Mesothelial cell of epicardium (in vitro differentiated cells): ENCODE results near the gene LRRD1. TPM values are rescaled to one million over a fixed set of nuclear protein-coding genes. Genes with fewer than 3 reads are reported as not detected.
A peak's percentile ranks its signal among the peaks of the same experiment; 100 is the strongest.

Experiments
- DNase-seq, 2 experiments: peaks; one replicate each; pipeline ENCODE4 v3.0.0; 2021; ENCODE audit warnings: low spot score in 2 of 2; ENCODE audit not compliant: unreplicated experiment in 2 of 2
- H3K27ac Mint-ChIP-seq: 2 replicates; pipeline ENCODE4 v1.8.0; 2021; ENCODE audit warnings: mixed read lengths
- H3K27me3 Mint-ChIP-seq: 2 replicates; pipeline ENCODE4 v1.8.0; 2021; ENCODE audit warnings: low read depth, mixed read lengths
- H3K36me3 Mint-ChIP-seq: 2 replicates; pipeline ENCODE4 v1.8.0; 2021; ENCODE audit warnings: mixed read lengths
- H3K4me1 Mint-ChIP-seq: 2 replicates; pipeline ENCODE4 v1.8.0; 2021; ENCODE audit warnings: mixed read lengths
- H3K4me3 Mint-ChIP-seq: 2 replicates; pipeline ENCODE4 v1.8.0; 2021; ENCODE audit warnings: mild to moderate bottlenecking, moderate library complexity, mixed read lengths
- H3K9me3 Mint-ChIP-seq: 2 replicates; pipeline ENCODE4 v1.8.0; 2021; ENCODE audit warnings: mixed read lengths
- total RNA-seq: library from RNA; stranded (reverse); gene quantifications from 3 replicates; pipeline ENCODE4 v1.2.1, GENCODE V29; 2021
- TF ChIP-seq, protein P1 (sequence below): fragments of 200-600 bp; sonication (generic); IDR thresholded peaks from one replicate; pipeline ENCODE4 v1.5.0; 2021; ENCODE audit warnings: antibody characterized with exemption; ENCODE audit not compliant: unreplicated experiment

The LRRD1 gene
- total RNA-seq = 0.42 to 0.51 TPM (median 0.50 TPM) in 3 replicates

GRCh38 chr7:92178928-92179924, at the start of gene LRRD1:
TSS of gene LRRD1 (minus strand) at chr7:92179142. CDS start at chr7:92165202, 13,940 bp downstream.
- Mint-ChIP-seq H3K27ac (no peak within 1 kb of the TSS), H3K27me3 (no peaks in the 10 kb centered on the region), H3K36me3 (peaks cover 2% of the 10 kb centered on the region), H3K4me3 (peak within 1 kb of the TSS; percentile 72), H3K9me3 (peaks cover 17% of the 10 kb centered on the region), H3K4me1 (peaks cover 9% of the 10 kb centered on the region)
- TF ChIP-seq, protein P1, sequence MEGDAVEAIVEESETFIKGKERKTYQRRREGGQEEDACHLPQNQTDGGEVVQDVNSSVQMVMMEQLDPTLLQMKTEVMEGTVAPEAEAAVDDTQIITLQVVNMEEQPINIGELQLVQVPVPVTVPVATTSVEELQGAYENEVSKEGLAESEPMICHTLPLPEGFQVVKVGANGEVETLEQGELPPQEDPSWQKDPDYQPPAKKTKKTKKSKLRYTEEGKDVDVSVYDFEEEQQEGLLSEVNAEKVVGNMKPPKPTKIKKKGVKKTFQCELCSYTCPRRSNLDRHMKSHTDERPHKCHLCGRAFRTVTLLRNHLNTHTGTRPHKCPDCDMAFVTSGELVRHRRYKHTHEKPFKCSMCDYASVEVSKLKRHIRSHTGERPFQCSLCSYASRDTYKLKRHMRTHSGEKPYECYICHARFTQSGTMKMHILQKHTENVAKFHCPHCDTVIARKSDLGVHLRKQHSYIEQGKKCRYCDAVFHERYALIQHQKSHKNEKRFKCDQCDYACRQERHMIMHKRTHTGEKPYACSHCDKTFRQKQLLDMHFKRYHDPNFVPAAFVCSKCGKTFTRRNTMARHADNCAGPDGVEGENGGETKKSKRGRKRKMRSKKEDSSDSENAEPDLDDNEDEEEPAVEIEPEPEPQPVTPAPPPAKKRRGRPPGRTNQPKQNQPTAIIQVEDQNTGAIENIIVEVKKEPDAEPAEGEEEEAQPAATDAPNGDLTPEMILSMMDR = peak; percentile 93
- peak; percentile 63 to 92 for DNase-seq

DNA sequence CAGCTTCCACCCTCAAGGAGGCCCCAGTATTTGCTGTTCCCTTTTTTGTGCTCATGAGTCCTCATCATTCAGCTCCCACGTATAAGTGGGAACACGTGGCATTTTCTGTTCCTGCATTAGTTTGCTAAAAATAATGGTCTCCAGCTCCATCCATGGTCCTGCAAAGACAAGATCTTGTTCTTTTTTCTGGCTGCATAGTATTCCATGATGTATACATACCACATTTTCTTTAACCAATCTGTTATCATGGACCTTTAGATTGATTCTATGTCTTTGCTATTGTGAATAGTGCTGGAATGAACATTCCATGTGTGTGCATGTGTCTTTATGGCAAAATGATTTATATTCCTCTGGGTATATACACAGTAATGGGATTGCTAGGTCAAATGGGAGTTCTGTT, 49.8 kb upstream of the LRRD1 start:
- TF ChIP-seq, protein P1 = no peak
- no peak for DNase-seq
- Mint-ChIP-seq H3K9me3 (peaks cover 7% of the 10 kb centered on the region), H3K27ac (no peak overlapping the region), H3K36me3 (peaks cover 48% of the 10 kb centered on the region), H3K4me1 (no peaks in the 10 kb centered on the region), H3K27me3 (no peaks in the 10 kb centered on the region), H3K4me3 (no peak overlapping the region)

GRCh38 chr7:92228100-92228499, 49.2 kb upstream of the LRRD1 start:
- DNase-seq = no peak
- H3K4me3 Mint-ChIP-seq = no peak overlapping the region
- H3K27ac Mint-ChIP-seq = no peak overlapping the region
- peaks cover 44% of the 10 kb centered on the region for H3K36me3 Mint-ChIP-seq
- H3K27me3 Mint-ChIP-seq = no peaks in the 10 kb centered on the region
- peaks cover 7% of the 10 kb centered on the region for H3K9me3 Mint-ChIP-seq
- TF ChIP-seq, protein P1 = no peak
- no peaks in the 10 kb centered on the region for H3K4me1 Mint-ChIP-seq

- DNase-seq = no peak
- H3K36me3 Mint-ChIP-seq = peaks cover 43% of the 10 kb centered on the region
- no peaks in the 10 kb centered on the region for H3K27me3 Mint-ChIP-seq
- H3K9me3 Mint-ChIP-seq = peaks cover 7% of the 10 kb centered on the region
- no peak overlapping the region for H3K4me3 Mint-ChIP-seq
- H3K27ac Mint-ChIP-seq = no peak overlapping the region
- H3K4me1 Mint-ChIP-seq = no peaks in the 10 kb centered on the region
- TF ChIP-seq, protein P1 = no peak
These were observed 48.0 kb upstream of the LRRD1 start for GRCh38 chr7:92226981-92227380.

DNA sequence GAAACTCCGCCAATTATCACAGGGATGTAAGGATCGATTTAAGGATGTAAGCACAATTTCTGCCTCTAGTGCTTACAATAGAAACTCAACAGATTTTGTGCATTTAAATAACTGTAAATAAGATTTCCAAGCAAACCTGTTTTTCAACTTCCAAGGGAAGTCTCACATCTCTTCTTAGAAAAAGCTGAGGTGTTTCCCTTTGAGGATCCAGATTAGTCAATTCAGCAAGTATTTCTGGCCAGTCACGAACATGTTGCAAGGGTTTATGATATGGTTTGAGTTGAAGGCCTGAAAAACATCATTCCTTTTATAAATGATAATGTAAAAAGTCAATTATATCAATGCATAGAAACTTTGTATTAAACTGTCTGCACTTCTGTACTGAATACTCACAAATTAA, 42.8 kb upstream of the LRRD1 start:
- DNase-seq = no peak
- H3K36me3 Mint-ChIP-seq = peaks cover 47% of the 10 kb centered on the region
- no peak overlapping the region for H3K4me3 Mint-ChIP-seq
- H3K4me1 Mint-ChIP-seq = no peaks in the 10 kb centered on the region
- TF ChIP-seq, protein P1 = no peak
- H3K27me3 Mint-ChIP-seq = no peaks in the 10 kb centered on the region
- H3K9me3 Mint-ChIP-seq = no peaks in the 10 kb centered on the region
- H3K27ac Mint-ChIP-seq = no peak overlapping the region
